Gastrocnemius medialis (tissue), 4 donors: ENCODE measurements around the gene HMGXB4. TPM values are rescaled to one million over a fixed set of nuclear protein-coding genes. Genes with fewer than 3 reads are reported as not detected.

ENCODE experiments used
- ATAC-seq, 2 donors: fragments of 150-250 bp; one replicate each; pipeline ENCODE4 v1.9.1; 2016
- DNase-seq, 2 donors: peaks; one replicate each; pipeline ENCODE4 v3.0.0-alpha.2; 2019
- H3K27ac ChIP-seq, 4 donors: fragments of 200-600 bp; sonication (generic); 1 replicate in 1 of 4; 2 replicates in 3 of 4; pipeline ENCODE4 v1.5.1; 2016 to 2018; ENCODE audit warnings: mild to moderate bottlenecking in 2 of 4, moderate library complexity in 1 of 4
- H3K27me3 ChIP-seq, 3 donors: fragments of 200-600 bp; sonication (generic) in 2 of 3; 1 replicate in 1 of 3; 2 replicates in 2 of 3; pipeline versions ENCODE4 v1.5.1 to v1.6.0; 2016 to 2019; ENCODE audit warnings: mild to moderate bottlenecking in 1 of 3, moderate library complexity in 1 of 3
- H3K36me3 ChIP-seq, 2 donors: fragments of 200-600 bp; sonication (generic) in 1 of 2; one replicate each; pipeline ENCODE4 v1.5.1; 2017 to 2018
- H3K4me1 ChIP-seq, 2 donors: fragments of 200-600 bp; sonication (generic) in 1 of 2; one replicate each; pipeline ENCODE4 v1.5.1; 2016 to 2017; ENCODE audit warnings: mild to moderate bottlenecking in 2 of 2
- H3K4me3 ChIP-seq, 4 donors: fragments of 200-600 bp; sonication (generic) in 3 of 4; 1 replicate in 1 of 4; 2 replicates in 3 of 4; pipeline ENCODE4 v1.5.1; 2016 to 2019; ENCODE audit warnings: mild to moderate bottlenecking in 2 of 4
- H3K9me3 ChIP-seq, 3 donors: fragments of 200-600 bp; sonication (generic) in 2 of 3; 1 replicate in 1 of 3; 2 replicates in 2 of 3; pipeline ENCODE4 v1.5.1; 2016 to 2019
- POLR2A ChIP-seq, 2 donors: fragments of 450-650 bp; IDR thresholded peaks; one replicate each; pipeline ENCODE4 v1.6.1; 2017; ENCODE audit warnings: antibody characterized with exemption in 2 of 2, mild to moderate bottlenecking in 2 of 2, moderate library complexity in 2 of 2
- in situ Hi-C, 4 donors: fragments of 200-750 bp; cut with MboI; loops; one replicate each; pipeline versions ENCODE4 v1.15.0 to v1.8.0; 2017; ENCODE audit warnings: low sequenced_read_pairs in 4 of 4
- intact Hi-C: fragments of 100-400 bp; cut with DNase I; formaldehyde crosslinking; loops from one replicate; pipeline ENCODE4 v1.15.1; 2023; ENCODE audit warnings: low total_unique reads
- total RNA-seq, 4 donors: library from RNA; depleted of rRNA; stranded (reverse); fragments of >200 nt; gene quantifications; one replicate each; pipeline versions ENCODE4 v1.1.0 to v1.2.3, GENCODE V29; 2016
- TF ChIP-seq, protein P1 (sequence below), 5 experiments: fragments of 450-650 bp in 3 of 5; fragments of 200-600 bp in 2 of 5; sonication (generic) in 2 of 5; IDR thresholded peaks in 4 of 5; conservative IDR thresholded peaks in 1 of 5; 1 replicate in 4 of 5; 2 replicates in 1 of 5; pipeline ENCODE4 v1.5.1; 2016 to 2019; ENCODE audit warnings: antibody characterized with exemption in 5 of 5, mild to moderate bottlenecking in 3 of 5, moderate library complexity in 3 of 5

The HMGXB4 gene
- total RNA-seq, 4 donors from 2014 or later: 8.3 to 19.2 (median 12.4) TPM

DNA sequence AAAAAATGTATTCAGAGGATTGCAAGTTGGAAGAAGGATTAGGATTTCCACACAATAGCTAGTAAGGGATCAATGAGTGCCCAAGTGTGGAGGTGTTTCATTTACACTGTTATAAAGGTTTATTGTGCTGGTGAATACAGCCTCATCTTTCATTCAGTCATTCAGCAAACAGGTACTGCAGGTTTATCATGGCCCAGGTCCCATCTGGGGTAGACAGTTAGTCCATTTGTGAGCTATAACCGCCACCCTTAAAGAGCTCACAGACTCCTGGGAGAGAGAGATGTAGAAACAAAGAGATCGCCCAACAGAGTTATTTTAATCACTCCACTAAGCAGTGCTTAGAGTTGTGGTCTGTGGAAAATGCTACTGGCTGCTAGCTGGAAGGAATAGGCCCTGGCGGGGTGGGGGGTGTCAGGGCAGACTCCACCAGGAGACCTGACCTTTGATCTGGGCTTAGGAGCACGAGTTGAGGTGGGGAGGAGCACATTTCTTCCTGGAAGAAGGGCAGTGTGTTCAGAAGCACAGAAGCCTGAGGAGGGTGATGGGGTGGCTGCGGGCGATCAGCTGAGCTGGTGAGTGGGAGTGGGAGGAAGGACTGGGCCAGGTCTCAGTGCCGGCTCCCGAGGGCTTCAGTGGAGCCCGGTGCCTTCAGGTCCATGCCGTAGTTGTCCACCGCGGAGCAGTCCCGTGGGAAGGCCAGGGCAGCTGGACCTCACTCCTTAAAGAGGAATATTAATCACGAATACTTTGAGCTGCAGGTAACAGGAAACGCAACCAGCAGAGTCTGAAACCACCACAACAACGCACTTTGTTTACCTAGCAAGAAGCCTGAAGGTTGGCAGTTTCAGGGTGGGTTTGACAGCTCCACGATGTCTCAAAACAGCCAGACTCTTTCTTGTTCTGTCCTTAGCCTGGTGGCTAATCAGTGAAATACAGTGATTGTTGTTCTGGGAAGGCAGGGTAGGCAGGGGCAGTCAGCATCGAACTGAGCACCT, 53.6 kb downstream of the HMGXB4 start:
- no peak overlapping the region for H3K4me3 ChIP-seq
- in situ Hi-C loops (no loop called here), intact Hi-C loops (loop anchor here (5.0 to 10.0 kb wide), 3 partner anchors 306 to 1154 kb away; partner anchors contain the start of gene MB)
- H3K36me3 ChIP-seq: peaks cover 0 to 11% of the 10 kb centered on the region in 2 donors
- H3K9me3 ChIP-seq: no peaks in the 10 kb centered on the region
- peak overlapping the region; percentile 95 to 99 (median 97) for H3K27ac ChIP-seq
- no peaks in the 10 kb centered on the region for H3K27me3 ChIP-seq
- DNase-seq (no peak), ATAC-seq (no peak)
- peaks cover 96% of the 10 kb centered on the region in 2 donors for H3K4me1 ChIP-seq
- TF ChIP-seq, protein P1, sequence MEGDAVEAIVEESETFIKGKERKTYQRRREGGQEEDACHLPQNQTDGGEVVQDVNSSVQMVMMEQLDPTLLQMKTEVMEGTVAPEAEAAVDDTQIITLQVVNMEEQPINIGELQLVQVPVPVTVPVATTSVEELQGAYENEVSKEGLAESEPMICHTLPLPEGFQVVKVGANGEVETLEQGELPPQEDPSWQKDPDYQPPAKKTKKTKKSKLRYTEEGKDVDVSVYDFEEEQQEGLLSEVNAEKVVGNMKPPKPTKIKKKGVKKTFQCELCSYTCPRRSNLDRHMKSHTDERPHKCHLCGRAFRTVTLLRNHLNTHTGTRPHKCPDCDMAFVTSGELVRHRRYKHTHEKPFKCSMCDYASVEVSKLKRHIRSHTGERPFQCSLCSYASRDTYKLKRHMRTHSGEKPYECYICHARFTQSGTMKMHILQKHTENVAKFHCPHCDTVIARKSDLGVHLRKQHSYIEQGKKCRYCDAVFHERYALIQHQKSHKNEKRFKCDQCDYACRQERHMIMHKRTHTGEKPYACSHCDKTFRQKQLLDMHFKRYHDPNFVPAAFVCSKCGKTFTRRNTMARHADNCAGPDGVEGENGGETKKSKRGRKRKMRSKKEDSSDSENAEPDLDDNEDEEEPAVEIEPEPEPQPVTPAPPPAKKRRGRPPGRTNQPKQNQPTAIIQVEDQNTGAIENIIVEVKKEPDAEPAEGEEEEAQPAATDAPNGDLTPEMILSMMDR (IDR thresholded peaks at IDR 0.05 in 4 of 5, conservative IDR thresholded peaks at IDR 0.05 in 1 of 5): no peak
- no peak for TF ChIP-seq POLR2A (IDR thresholded peaks at IDR 0.05)

DNA sequence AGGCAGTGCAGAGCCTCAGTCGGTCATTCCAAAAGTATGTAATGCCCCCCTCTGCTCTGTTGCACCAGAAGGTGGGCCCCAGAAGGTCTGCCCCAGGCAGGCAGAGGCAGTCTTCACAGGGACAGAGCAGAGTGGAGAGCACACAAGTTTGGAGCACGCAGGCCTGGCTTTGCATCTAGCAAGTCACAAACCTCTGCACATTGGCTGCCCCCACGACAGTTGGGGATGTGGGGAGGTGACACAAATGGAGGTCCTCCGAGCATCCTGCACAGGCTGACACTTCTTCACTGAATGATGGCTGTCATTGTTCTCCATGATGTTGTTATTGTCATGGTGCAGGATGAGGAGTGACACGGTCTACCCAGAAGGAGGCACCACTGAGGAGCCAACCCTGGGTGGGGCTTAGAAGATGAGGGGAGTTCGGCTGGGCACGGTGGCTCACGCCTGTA, 54.3 kb downstream of the HMGXB4 start:
- DNase-seq (peak in 1 of 2 donors; percentile 55), ATAC-seq (no peak)
- Histone ChIP-seq H3K4me1 (peaks cover 92 to 94% of the 10 kb centered on the region in 2 donors), H3K4me3 (no peak overlapping the region), H3K36me3 (peaks cover 0 to 11% of the 10 kb centered on the region in 2 donors), H3K27me3 (no peaks in the 10 kb centered on the region), H3K9me3 (no peaks in the 10 kb centered on the region), H3K27ac (peak overlapping the region; percentile 95 to 99 (median 97))
- intact Hi-C loops (loop anchor here (5.0 to 10.0 kb wide), 3 partner anchors 306 to 1153 kb away; partner anchors contain the start of gene MB), in situ Hi-C loops (no loop called here)
- TF ChIP-seq, protein P1 (IDR thresholded peaks at IDR 0.05 in 4 of 5, conservative IDR thresholded peaks at IDR 0.05 in 1 of 5): peak in 1 of 5 experiments; percentile 23
- no peak for TF ChIP-seq POLR2A (IDR thresholded peaks at IDR 0.05)

DNA sequence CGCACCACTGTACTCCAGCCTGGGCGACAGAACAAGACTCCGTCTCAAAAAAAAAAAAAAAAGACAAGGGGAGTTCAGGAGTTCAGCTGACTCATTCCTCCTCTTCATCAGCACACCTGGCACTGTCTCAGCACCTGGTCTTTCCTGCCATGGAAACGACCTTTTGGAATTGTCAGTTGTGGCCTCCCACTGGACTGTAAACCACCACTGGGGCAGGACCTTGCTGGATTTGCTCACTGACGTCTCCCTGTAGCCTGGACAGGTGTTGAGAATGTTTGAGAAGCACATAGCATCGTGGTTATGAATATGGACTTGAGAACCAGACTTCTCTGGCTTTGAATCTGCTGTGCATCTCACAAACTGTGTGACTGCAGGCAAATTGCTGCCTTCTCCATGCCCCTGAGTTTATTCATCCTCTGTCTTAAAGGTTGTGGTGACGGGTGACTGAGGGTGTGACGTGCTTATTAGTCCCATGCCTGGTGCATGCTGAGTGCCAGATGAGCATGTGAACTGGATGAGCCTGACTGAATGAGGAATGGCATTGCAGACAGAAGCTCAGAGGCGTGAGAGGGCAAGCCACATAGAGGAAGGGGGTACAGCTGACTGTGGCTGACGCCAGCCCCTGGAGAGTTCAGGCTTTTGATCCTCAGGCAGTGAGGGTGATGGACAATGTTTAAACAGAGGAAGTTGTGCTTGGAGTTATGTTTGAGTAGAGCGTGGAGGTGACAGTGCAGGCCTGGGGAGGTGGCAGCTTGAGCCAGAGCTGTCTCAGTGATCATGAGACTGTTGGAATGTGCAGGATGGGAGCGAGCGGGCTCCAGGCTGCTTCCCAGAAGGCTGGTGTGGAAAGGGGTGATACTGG, 55.1 kb downstream of the HMGXB4 start:
- H3K9me3 ChIP-seq: no peaks in the 10 kb centered on the region
- H3K4me1 ChIP-seq: peaks cover 92 to 95% of the 10 kb centered on the region in 2 donors
- TF ChIP-seq, protein P1 (IDR thresholded peaks at IDR 0.05 in 4 of 5, conservative IDR thresholded peaks at IDR 0.05 in 1 of 5): no peak
- peak; percentile 57 to 64 for TF ChIP-seq POLR2A (IDR thresholded peaks at IDR 0.05)
- H3K4me3 ChIP-seq: no peak overlapping the region
- DNase-seq: peak; percentile 73 to 88
- H3K36me3 ChIP-seq: peaks cover 0 to 14% of the 10 kb centered on the region in 2 donors
- in situ Hi-C loops: no loop called here
- intact Hi-C loops: loop anchor here (1.0 to 10.0 kb wide), 5 partner anchors 12 to 1152 kb away; partner anchors contain the start of gene MB
- no peaks in the 10 kb centered on the region for H3K27me3 ChIP-seq
- H3K27ac ChIP-seq: peak overlapping the region; percentile 95 to 99 (median 97)
- peak; percentile 13 to 27 for ATAC-seq
